Measurements from ENCODE around the gene RCOR2.
"Not testable (repeated sequence)": the region's sequence is repeated elsewhere in the genome, so short reads cannot be mapped to it uniquely, and the experiment has no call there.

The RCOR2 gene

GRCh38 chr11:63877658-63878241 lies 39.2 kb downstream of the RCOR2 start:
- no peak for DNase-seq (ENCODE audit: low read depth in 2 of 2)

GRCh38 chr11:63876616-63877015 lies 40.3 kb downstream of the RCOR2 start:
- no peak for DNase-seq (ENCODE audit: low read depth in 2 of 2)

GRCh38 chr11:63875506-63876065 lies 41.4 kb downstream of the RCOR2 start:
- no peak for DNase-seq (ENCODE audit: low read depth in 2 of 2)

- no peak for DNase-seq (ENCODE audit: low read depth in 2 of 2)
These were observed 42.5 kb downstream of the RCOR2 start for GRCh38 chr11:63874511-63874910.

GRCh38 chr11:63873311-63873710 lies 43.7 kb downstream of the RCOR2 start:
- DNase-seq (ENCODE audit: low read depth in 2 of 2), result no peak

- no peak for DNase-seq (ENCODE audit: low read depth in 2 of 2)
These were observed 44.2 kb downstream of the RCOR2 start for GRCh38 chr11:63872800-63873197.

- DNase-seq (ENCODE audit: low read depth in 2 of 2), result peak in 1 of 2 donors; percentile 24
These were observed 44.8 kb downstream of the RCOR2 start for GRCh38 chr11:63871962-63872799.

GRCh38 chr11:63870351-63871140 lies 46.4 kb downstream of the RCOR2 start:
- no peak for DNase-seq (ENCODE audit: low read depth in 2 of 2)

GRCh38 chr11:63869683-63870082 lies 47.3 kb downstream of the RCOR2 start:
- DNase-seq (ENCODE audit: low read depth in 2 of 2), result no peak

- DNase-seq (ENCODE audit: low read depth in 2 of 2), result no peak
These were observed 47.8 kb downstream of the RCOR2 start for GRCh38 chr11:63869171-63869591.

GRCh38 chr11:63868399-63869064 lies 48.4 kb downstream of the RCOR2 start:
- DNase-seq (ENCODE audit: low read depth in 2 of 2), result no peak

GRCh38 chr11:63867511-63867910 lies 49.5 kb downstream of the RCOR2 start:
- no peak for DNase-seq (ENCODE audit: low read depth in 2 of 2)

- DNase-seq (ENCODE audit: low read depth in 2 of 2), result peak; percentile 72 to 73
These were observed 50.8 kb downstream of the RCOR2 start for GRCh38 chr11:63866211-63866610.

- not testable (repeated sequence) for DNase-seq (ENCODE audit: low read depth in 2 of 2)
These were observed 53.3 kb downstream of the RCOR2 start for GRCh38 chr11:63863620-63864019.

GRCh38 chr11:63862923-63863322 lies 54.0 kb downstream of the RCOR2 start:
- no peak for DNase-seq (ENCODE audit: low read depth in 2 of 2)

Measured in stimulated activated CD4-positive, alpha-beta T cell treated with anti-CD3 and anti-CD28 coated beads, Interleukin-4, amount 100 ng/mL, for 48 hours (primary cell).